ENCODE measurements around the gene SSH3. TPM values are rescaled to one million over a fixed set of nuclear protein-coding genes. Genes with fewer than 3 reads are reported as not detected.

The SSH3 gene
- total and polyA plus RNA-seq, 2 of the 8 experiments (the other 6 are each of a cell fraction or from before 2014, with no cell fraction given): 16.9 to 19.8 TPM

DNA sequence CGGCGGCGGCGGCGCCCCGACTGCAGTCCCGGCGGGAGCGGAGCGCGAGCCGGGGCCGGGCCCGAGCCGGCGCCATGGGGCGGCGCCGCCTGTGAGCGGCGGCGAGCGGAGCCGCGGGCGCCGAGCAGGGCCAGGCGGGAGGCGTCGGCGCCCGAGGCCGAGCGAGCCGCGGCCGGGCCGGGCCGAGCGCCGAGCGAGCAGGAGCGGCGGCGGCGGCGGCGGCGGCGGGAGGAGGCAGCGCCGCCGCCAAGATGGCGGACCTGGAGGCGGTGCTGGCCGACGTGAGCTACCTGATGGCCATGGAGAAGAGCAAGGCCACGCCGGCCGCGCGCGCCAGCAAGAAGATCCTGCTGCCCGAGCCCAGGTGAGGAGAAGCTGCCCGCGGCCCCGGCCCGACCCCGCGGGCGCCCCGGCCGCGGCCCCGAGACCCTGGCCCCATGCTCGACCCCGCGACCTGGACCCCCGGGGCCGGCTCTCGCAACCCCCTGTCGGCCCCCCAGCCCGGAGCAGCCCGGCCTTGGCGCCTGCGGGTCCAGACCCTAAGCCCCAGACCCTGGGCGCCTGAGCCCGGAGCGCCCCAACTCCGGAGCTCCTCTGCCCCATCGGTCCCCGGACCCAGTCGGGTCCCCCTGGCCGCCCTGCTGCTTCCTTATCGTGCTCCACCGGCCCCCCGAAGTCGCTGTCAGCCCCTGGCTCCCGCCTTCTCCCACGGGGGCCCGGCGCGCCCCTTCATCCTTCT, 36.7 kb upstream of the SSH3 start, which contains the start of gene GRK2:
GRK2 (plus strand) TSS at position 25 of the 739 bp plus-strand sequence; CDS start at position 252, 227 bp downstream.
- Histone ChIP-seq H3K4me3 (ENCODE audit: extremely low read depth in 1 of 4, insufficient read depth in 2 of 4, low read depth in 3 of 4, low read length in 4 of 4) (peak within 1 kb of the TSS; percentile 59 to 90 (median 74)), H2BK120ac (replicated peaks; ENCODE audit: low read depth, low read length) (peak within 1 kb of the TSS; percentile 48), H3K4me1 (replicated peaks in 1 of 4; ENCODE audit: control insufficient read depth in 3 of 4, insufficient read depth in 4 of 4, low read length in 3 of 4) (peaks cover 8 to 43% (median 36%) of the 10 kb centered on the region in 4 experiments), H2BK12ac (ENCODE audit: low read depth, low read length) (0 out of 2 replicates have a peak within 1 kb of the TSS, but pooled peaks have one; percentile 71), H3K27me3 (replicated peaks in 1 of 4; ENCODE audit: control insufficient read depth in 3 of 4, extremely low read depth in 1 of 4, insufficient read depth in 3 of 4, low read length in 3 of 4) (peaks cover 0 to 3% (median 0%) of the 10 kb centered on the region in 4 experiments; a peak in 4 of 7 replicates), H3K79me1 (ENCODE audit: low read depth, low read length) (peaks cover 8% of the 10 kb centered on the region; the same call in 1 of the 2 replicates), H3K4me2 (ENCODE audit: insufficient read depth in 1 of 2, low read depth in 2 of 2, low read length in 2 of 2) (peak within 1 kb of the TSS; percentile 73 to 87), H2AFZ (ENCODE audit: low read length) (no peak within 1 kb of the TSS), H4K20me1 (replicated peaks in 1 of 2; ENCODE audit: control insufficient read depth in 1 of 2, insufficient read depth in 2 of 2, low read length in 2 of 2) (peaks cover 11 to 22% of the 10 kb centered on the region in 2 experiments), H4K91ac (replicated peaks; ENCODE audit: insufficient read length, low read length) (no peak within 1 kb of the TSS), H2AK5ac (ENCODE audit: low read depth, low read length) (peak within 1 kb of the TSS; percentile 10; the same call in 1 of the 2 replicates), H3K23me2 (ENCODE audit: low read depth, low read length) (peaks cover 4% of the 10 kb centered on the region), H3K23ac (ENCODE audit: insufficient read length) (no peak within 1 kb of the TSS), H2BK5ac (ENCODE audit: low read depth, low read length) (peak within 1 kb of the TSS; percentile 52; the same call in 1 of the 2 replicates), H4K8ac (ENCODE audit: extremely low read depth, insufficient read depth, low read length) (peak within 1 kb of the TSS; percentile 93), H3K36me3 (ENCODE audit: control insufficient read depth in 2 of 4, insufficient read depth in 4 of 4, low read length in 3 of 4) (peaks cover 0 to 3% (median 0%) of the 10 kb centered on the region in 4 experiments; a peak in 2 of 8 replicates), H3K79me2 (ENCODE audit: control insufficient read depth in 1 of 2, insufficient read depth in 2 of 2, low read length in 2 of 2) (peaks cover 0 to 43% of the 10 kb centered on the region in 2 experiments; a peak in 3 of 4 replicates), H3K9ac (replicated peaks in 1 of 4; ENCODE audit: extremely low read depth in 1 of 4, low read depth in 3 of 4, low read length in 3 of 4) (peak within 1 kb of the TSS in 3 of 4 experiments; percentile 9 to 93 (median 33); a peak in 5 of 7 replicates), H3K14ac (ENCODE audit: insufficient read length) (no peak within 1 kb of the TSS), H3K27ac (ENCODE audit: low read depth, low read length) (no peak within 1 kb of the TSS), H2BK20ac (ENCODE audit: low read length) (0 out of 2 replicates have a peak within 1 kb of the TSS, but pooled peaks have one; percentile 21), H3K9me3 (ENCODE audit: insufficient read depth in 2 of 2, low read depth in 1 of 2, low read length in 1 of 2) (no peaks in the 10 kb centered on the region), H3K56ac (replicated peaks; ENCODE audit: insufficient read length, low read depth, low read length) (no peak within 1 kb of the TSS), H2BK15ac (ENCODE audit: low read length) (peak within 1 kb of the TSS; percentile 75; the same call in 1 of the 2 replicates), H3K18ac (ENCODE audit: extremely low read depth, low read length) (peak within 1 kb of the TSS; percentile 52), H3K4ac (replicated peaks; ENCODE audit: insufficient read length, low read depth, low read length) (peak within 1 kb of the TSS; percentile 57), H4K5ac (ENCODE audit: insufficient read length, low read depth, low read length) (no peak within 1 kb of the TSS)
- DNase-seq (ENCODE audit: low read depth in 1 of 2, low spot score in 2 of 2): no peak
- ChIA-PET CTCF (ENCODE audit: partially characterized antibody) (interaction anchor here (0.7 to 13.0 kb wide), 10 partner anchors 11 to 115 kb away, joined by 3 to 186 read pairs (median 4); no protein-coding TSS in a partner anchor), POLR2A (ENCODE audit: partially characterized antibody) (interaction anchor here (1.0 to 2.0 kb wide), 6 partner anchors 9 to 57 kb away, joined by 3 to 15 read pairs (median 4); partner anchors contain the start of gene ANKRD13D)
- FAIRE-seq: no peak
- WGBS, 2 experiments (ENCODE audit: extremely low coverage in 1 of 2, insufficient coverage in 1 of 2, insufficient read length in 1 of 2, insufficient replicate concordance in 2 of 2, low coverage in 1 of 2, low lambda C conversion rate in 2 of 2, missing lambda C conversion rate in 1 of 2): 2% methylated on average over 25 of the region's 103 CpGs; no CpG with 5 or more reads in 1 of the 2 experiments
- TF ChIP-seq SP4 (IDR thresholded peaks at IDR 0.05; ENCODE audit: low read length): no peak
- TF ChIP-seq TAF7 (optimal IDR thresholded peaks at IDR 0.05; ENCODE audit: borderline replicate concordance, low read depth, low read length): no peak
- TF ChIP-seq ASH2L (IDR thresholded peaks at IDR 0.05; ENCODE audit: low read length): no peak
- TF ChIP-seq JUN (IDR thresholded peaks at IDR 0.05; ENCODE audit: low read depth, low read length): no peak
- TF ChIP-seq HDAC6 (IDR thresholded peaks at IDR 0.05; ENCODE audit: low read depth, low read length): no peak
- 0 out of 4 replicates have a peak, but pooled peaks of 1 of the 2 experiments have one; percentile 47 for TF ChIP-seq HDAC2 (IDR thresholded peaks at IDR 0.05; ENCODE audit: borderline replicate concordance in 1 of 2, low read depth in 2 of 2, low read length in 2 of 2)
- TF ChIP-seq KDM1A (IDR thresholded peaks at IDR 0.05; ENCODE audit: borderline replicate concordance, low read length): no peak
- TF ChIP-seq SIN3A (conservative IDR thresholded peaks at IDR 0.05 in 1 of 2, IDR thresholded peaks at IDR 0.05 in 1 of 2; ENCODE audit: low read depth in 1 of 2, low read length in 2 of 2): 0 out of 4 replicates have a peak, but pooled peaks of 1 of the 2 experiments have one; percentile 6
- TF ChIP-seq TCF12 (IDR thresholded peaks at IDR 0.05; ENCODE audit: low read depth, low read length): no peak
- no peak for TF ChIP-seq FOSL1 (IDR thresholded peaks at IDR 0.05; ENCODE audit: insufficient read depth, low read depth, low read length)
